Erythroblast (primary cell): ENCODE data around the gene SP3.

Source experiments
- GATA1 ChIP-seq: IDR thresholded peaks from 2 replicates; pipeline ENCODE4 v1.6.1; 2011; ENCODE audit warnings: low read depth, mild to moderate bottlenecking, control low read depth, low read length, moderate library complexity
- POLR2A ChIP-seq: IDR thresholded peaks from 2 replicates; pipeline ENCODE4 v1.6.1; 2011; ENCODE audit warnings: mild to moderate bottlenecking, low read length

GRCh38 chr2:173961346-173961705 is 3.8 kb downstream of the SP3 start:
- no peak for TF ChIP-seq POLR2A
- no peak for TF ChIP-seq GATA1
